ENCODE results near the gene CCDC126. TPM values are rescaled to one million over a fixed set of nuclear protein-coding genes. Genes with fewer than 3 reads are reported as not detected.

Gene CCDC126
- total RNA-seq, 2 donors from 2014 or later: 8.5 to 8.8 TPM

DNA sequence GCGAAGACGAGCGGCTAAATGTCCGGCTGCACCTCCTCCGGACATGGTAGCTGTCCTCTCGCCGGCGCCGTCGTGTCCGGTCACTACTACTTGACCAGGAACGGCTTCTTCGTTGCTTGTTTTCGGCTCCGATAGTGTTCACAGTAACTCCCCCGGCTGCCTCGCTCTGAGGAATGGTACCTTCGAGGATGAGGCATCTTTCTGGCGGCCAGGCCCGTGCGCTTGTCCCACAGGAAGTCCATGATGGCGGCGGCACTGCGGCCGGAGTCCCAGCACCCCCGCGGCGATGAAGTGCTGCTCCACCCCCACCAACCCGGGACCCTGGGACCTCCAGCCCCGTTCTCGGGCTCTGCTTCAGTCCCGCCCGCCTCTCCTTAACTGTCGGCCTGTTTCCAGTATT lies 11.0 kb upstream of the CCDC126 start:
- ATAC-seq (ENCODE audit: insufficient number of reproducible peaks, low FRiP score, low read depth) (no peak), DNase-seq (ENCODE audit: low spot score) (no peak)
- H3K27me3 ChIP-seq (replicated peaks; ENCODE audit: insufficient read depth): no peaks in the 10 kb centered on the region
- H3K27ac ChIP-seq: no peak overlapping the region
- TF ChIP-seq, protein P1, sequence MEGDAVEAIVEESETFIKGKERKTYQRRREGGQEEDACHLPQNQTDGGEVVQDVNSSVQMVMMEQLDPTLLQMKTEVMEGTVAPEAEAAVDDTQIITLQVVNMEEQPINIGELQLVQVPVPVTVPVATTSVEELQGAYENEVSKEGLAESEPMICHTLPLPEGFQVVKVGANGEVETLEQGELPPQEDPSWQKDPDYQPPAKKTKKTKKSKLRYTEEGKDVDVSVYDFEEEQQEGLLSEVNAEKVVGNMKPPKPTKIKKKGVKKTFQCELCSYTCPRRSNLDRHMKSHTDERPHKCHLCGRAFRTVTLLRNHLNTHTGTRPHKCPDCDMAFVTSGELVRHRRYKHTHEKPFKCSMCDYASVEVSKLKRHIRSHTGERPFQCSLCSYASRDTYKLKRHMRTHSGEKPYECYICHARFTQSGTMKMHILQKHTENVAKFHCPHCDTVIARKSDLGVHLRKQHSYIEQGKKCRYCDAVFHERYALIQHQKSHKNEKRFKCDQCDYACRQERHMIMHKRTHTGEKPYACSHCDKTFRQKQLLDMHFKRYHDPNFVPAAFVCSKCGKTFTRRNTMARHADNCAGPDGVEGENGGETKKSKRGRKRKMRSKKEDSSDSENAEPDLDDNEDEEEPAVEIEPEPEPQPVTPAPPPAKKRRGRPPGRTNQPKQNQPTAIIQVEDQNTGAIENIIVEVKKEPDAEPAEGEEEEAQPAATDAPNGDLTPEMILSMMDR (IDR thresholded peaks at IDR 0.05): no peak
- H3K4me1 ChIP-seq (ENCODE audit: control insufficient read depth in 1 of 2, low read depth in 2 of 2): no peaks in the 10 kb centered on the region
- H3K4me3 ChIP-seq: no peak overlapping the region
- no peaks in the 10 kb centered on the region for H3K9me3 ChIP-seq
- H3K36me3 ChIP-seq: no peaks in the 10 kb centered on the region

DNA sequence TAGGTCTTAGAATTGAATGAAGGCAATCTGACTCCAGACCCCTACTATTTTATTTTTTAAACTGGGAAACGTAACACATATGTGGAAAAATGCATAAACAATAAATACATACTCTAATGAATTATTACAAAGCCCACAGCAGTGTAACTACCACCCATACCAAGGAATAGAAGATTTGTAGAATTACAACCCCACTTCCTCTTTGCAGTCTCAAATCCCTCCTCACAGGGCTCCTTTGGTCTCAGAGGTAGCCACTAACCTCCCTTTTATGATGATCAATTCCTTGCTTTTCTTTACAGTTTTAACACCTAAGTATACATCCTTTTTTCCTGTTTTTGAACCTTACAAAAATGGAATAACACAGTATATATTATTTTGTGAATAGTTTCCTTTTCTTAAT lies 6.7 kb upstream of the CCDC126 start:
- no peaks in the 10 kb centered on the region for H3K4me1 ChIP-seq (ENCODE audit: control insufficient read depth in 1 of 2, low read depth in 2 of 2)
- no peak for ATAC-seq (ENCODE audit: insufficient number of reproducible peaks, low FRiP score, low read depth)
- H3K9me3 ChIP-seq: no peaks in the 10 kb centered on the region

DNA sequence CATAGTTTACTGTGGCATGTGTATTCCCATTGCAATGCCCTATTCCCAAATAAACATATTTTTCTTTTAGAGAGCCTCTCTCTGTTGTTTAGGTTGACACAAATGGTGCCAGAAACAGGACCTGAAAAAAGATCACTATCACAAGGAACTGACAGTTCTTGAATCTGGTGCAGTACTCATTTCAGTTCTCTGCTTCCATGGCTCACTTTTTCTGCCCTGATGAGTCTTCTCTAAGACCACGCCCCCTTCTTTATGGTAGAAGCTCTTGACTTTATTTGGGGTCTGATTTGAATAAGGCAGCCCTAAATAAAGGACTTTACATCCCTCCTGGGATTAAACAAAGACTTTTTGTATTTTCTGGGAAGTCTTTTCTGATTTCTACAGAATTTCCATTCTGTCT lies 3.5 kb upstream of the CCDC126 start:
- Histone ChIP-seq H3K9me3 (no peaks in the 10 kb centered on the region), H3K4me3 (no peak overlapping the region), H3K36me3 (no peaks in the 10 kb centered on the region), H3K4me1 (ENCODE audit: control insufficient read depth in 1 of 2, low read depth in 2 of 2) (peaks cover 2 to 7% of the 10 kb centered on the region in 2 donors), H3K27ac (no peak overlapping the region), H3K27me3 (replicated peaks; ENCODE audit: insufficient read depth) (no peaks in the 10 kb centered on the region)
- DNase-seq (ENCODE audit: low spot score) (no peak), ATAC-seq (ENCODE audit: insufficient number of reproducible peaks, low FRiP score, low read depth) (no peak)
- TF ChIP-seq, protein P1 (IDR thresholded peaks at IDR 0.05): no peak

More for the DNA sequence above, 6.7 kb upstream of the CCDC126 start:
- no peaks in the 10 kb centered on the region for H3K27me3 ChIP-seq (replicated peaks; ENCODE audit: insufficient read depth)
- no peak overlapping the region for H3K4me3 ChIP-seq
- H3K27ac ChIP-seq: no peak overlapping the region
- TF ChIP-seq, protein P1 (IDR thresholded peaks at IDR 0.05): no peak
- no peaks in the 10 kb centered on the region for H3K36me3 ChIP-seq
- no peak for DNase-seq (ENCODE audit: low spot score)

DNA sequence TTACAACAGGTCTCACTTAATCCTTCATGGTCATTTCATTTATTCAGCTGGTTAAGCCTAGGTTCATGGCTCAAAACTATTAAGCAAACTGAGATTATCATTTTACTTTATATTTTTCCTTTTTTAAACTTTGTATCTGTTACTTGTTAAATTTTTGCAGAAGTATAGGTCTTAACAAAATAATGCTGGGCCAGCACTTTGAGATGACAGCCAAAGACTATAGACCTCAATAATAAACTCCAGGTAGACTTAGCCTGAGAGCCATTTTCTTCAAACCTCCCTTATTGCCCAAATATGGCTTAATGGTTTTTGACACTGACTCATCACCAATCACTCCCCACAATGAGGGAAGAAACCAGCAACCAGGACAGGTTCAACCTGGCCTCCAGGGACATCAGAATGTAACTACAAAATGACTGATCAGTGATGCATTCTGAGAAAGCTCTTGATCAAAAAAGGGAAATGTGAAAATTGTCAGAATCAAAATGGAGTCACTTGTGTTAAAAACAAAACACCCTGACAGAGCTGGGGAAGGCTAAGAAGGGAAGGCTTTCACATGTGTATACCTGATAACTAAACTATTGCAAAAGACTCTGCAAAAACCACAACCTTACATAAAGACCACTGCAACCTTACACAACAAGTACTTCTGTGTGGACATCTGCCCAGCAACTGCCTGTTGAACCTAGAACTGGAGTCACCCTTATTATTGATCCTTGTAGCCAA lies 2.1 kb upstream of the CCDC126 start:
- TF ChIP-seq, protein P1 (IDR thresholded peaks at IDR 0.05): no peak
- Histone ChIP-seq H3K4me3 (no peak overlapping the region), H3K4me1 (ENCODE audit: control insufficient read depth in 1 of 2, low read depth in 2 of 2) (peaks cover 2 to 18% of the 10 kb centered on the region in 2 donors), H3K36me3 (no peaks in the 10 kb centered on the region), H3K9me3 (no peaks in the 10 kb centered on the region), H3K27me3 (replicated peaks; ENCODE audit: insufficient read depth) (no peaks in the 10 kb centered on the region), H3K27ac (no peak overlapping the region)
- DNase-seq (ENCODE audit: low spot score) (no peak), ATAC-seq (ENCODE audit: insufficient number of reproducible peaks, low FRiP score, low read depth) (no peak)

DNA sequence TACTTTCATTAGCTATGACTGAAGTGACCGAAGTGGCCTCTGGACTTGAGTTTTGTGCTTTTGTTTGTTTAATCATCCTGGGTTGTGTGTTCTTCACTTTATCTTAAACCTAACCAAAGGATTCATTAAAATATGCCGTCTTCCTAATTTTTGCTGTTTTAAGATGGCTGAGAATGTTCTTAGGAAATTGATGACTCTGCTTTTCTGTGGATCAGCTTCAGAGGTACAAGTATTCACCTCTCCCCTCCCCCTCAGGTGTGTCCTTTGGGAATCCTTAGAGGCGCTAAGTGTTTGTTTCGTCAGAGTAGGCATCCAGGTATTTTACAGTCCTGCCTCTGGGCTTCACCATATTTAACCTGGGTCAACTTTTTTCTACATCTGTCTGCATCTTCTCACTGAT lies 1.1 kb downstream of the CCDC126 start:
- TF ChIP-seq, protein P1 (IDR thresholded peaks at IDR 0.05): no peak
- Histone ChIP-seq H3K27me3 (replicated peaks; ENCODE audit: insufficient read depth) (no peaks in the 10 kb centered on the region), H3K36me3 (no peaks in the 10 kb centered on the region), H3K27ac (peak overlapping the region; percentile 95), H3K4me1 (ENCODE audit: control insufficient read depth in 1 of 2, low read depth in 2 of 2) (peaks cover 2 to 18% of the 10 kb centered on the region in 2 donors), H3K9me3 (no peaks in the 10 kb centered on the region), H3K4me3 (peak overlapping the region; percentile 81)
- DNase-seq (ENCODE audit: low spot score) (no peak), ATAC-seq (ENCODE audit: insufficient number of reproducible peaks, low FRiP score, low read depth) (no peak)

Measured in thoracic aorta (tissue), 2 donors.